ENCODE results near the gene EIF4EBP3.

EIF4EBP3 gene

DNA sequence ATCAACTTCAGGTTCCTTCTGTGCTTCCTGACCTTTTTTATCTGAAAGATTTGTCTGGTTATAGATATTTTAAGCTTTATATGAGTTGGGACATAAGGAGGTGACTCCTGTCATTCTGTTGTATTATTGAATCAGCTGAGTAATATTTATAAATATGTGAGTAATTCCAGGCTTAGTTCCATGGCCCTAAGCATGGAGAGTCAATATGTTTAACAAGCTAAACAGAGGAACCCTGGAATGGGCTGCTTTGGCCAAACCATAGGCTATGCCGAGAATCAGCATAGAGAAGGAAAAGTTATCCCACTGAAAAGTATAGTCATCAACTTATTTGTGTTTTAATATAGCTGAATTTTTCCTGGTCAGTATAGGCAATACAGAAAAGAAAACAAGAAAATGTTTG, 7.2 kb upstream of the EIF4EBP3 start:
- DNase-seq (ENCODE audit: extremely low read depth, low read depth), result no peak
- TF ChIP-seq, protein P1, sequence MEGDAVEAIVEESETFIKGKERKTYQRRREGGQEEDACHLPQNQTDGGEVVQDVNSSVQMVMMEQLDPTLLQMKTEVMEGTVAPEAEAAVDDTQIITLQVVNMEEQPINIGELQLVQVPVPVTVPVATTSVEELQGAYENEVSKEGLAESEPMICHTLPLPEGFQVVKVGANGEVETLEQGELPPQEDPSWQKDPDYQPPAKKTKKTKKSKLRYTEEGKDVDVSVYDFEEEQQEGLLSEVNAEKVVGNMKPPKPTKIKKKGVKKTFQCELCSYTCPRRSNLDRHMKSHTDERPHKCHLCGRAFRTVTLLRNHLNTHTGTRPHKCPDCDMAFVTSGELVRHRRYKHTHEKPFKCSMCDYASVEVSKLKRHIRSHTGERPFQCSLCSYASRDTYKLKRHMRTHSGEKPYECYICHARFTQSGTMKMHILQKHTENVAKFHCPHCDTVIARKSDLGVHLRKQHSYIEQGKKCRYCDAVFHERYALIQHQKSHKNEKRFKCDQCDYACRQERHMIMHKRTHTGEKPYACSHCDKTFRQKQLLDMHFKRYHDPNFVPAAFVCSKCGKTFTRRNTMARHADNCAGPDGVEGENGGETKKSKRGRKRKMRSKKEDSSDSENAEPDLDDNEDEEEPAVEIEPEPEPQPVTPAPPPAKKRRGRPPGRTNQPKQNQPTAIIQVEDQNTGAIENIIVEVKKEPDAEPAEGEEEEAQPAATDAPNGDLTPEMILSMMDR (IDR thresholded peaks at IDR 0.05; ENCODE audit: low read depth, low read length), result no peak

DNA sequence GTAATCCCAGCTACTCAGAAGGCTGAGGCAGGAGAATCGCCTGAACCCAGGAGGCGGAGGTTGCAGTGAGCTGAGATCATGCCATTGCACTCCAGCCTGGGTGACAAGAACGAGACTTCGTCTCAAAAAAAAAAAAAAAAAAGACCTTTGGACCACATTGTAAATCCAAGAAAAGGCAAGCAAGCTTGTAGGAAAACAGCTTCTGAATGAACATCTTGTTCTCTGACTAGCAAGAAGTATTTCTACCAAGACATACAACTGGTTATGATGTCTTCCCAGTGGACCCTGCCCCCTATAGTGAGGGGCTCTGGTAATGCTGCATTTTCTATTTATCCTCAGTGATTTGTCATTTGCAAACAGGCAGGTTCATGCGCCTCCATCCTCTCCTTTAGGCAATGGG, 4.5 kb upstream of the EIF4EBP3 start:
- no peak for DNase-seq (ENCODE audit: extremely low read depth, low read depth)
- TF ChIP-seq, protein P1 (IDR thresholded peaks at IDR 0.05; ENCODE audit: low read depth, low read length), result no peak

DNA sequence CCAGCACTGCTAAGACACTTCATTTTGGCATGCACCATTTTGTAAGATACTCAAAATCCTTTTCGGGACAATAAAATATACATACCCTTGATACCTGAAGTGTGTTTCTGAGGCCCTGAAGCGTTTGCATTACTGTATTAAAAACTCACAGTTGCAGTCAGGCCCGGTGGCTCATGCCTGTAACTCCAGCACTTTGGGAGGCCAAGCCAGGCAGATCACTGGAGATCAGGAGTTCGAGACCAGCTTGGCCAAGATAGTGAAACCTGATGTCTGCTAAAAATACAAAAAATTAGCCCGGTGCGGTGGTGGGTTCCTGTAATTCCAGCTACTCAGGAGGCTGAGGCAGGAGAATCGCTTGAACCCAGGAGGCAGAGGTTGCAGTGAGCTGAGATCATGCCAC, 2.5 kb upstream of the EIF4EBP3 start:
- no peak for DNase-seq (ENCODE audit: extremely low read depth, low read depth)
- TF ChIP-seq, protein P1 (IDR thresholded peaks at IDR 0.05; ENCODE audit: low read depth, low read length), result no peak

DNA sequence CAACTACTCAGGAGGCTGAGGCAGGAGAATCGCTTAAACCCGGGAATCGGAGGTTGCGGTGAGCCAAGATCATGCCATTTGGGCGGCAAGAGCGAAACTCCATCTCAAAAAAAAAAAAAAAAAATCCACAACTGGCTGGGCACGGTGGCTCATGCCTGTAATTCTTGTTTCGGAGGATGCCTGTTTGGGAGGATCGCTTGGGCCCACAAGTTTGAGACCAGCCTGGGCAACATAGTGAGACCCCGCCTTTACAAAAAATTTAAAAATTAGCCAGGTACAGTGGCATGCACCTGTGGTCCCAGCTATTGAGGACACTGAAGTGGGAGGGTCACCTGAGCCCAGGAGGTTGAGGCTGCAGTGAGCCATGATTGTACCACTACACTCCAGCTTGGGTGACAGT, 1.9 kb upstream of the EIF4EBP3 start:
- DNase-seq (ENCODE audit: extremely low read depth, low read depth), result no peak

DNA sequence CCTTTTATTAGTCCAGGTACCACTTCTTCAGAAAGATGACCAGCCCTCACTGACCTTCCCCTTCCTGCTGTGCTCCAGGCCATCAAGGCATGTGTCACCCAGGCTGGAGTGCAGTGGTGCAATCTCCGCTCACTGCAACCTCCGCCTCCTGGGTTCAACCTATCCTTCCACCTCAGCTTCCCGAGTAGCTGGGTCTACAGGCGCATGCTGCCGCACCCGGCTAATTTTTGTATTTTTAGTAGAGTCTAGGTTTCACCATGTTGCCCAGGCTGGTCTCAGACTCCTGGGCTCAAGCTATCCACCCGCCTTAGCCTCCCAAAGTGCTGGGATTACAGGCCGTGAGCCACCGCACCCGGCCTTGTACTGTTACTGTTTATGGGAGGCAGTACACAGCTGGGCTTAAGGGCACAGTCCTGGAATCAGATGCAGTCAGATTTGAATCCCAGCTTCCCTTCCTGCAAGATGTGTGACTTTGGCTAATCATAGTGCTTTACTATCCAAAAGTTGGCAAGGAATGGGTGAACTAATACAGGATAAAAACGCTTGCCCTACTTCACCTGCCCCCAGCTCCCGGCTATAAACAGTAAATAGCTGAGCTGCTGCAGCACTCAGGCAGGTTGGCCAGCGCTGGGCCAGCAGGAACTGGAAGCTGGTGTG, 483 bp upstream of the EIF4EBP3 start:
- no peak for DNase-seq (ENCODE audit: extremely low read depth, low read depth)
- TF ChIP-seq, protein P1 (IDR thresholded peaks at IDR 0.05; ENCODE audit: low read depth, low read length), result no peak

More for the DNA sequence above, 1.9 kb upstream of the EIF4EBP3 start:
- TF ChIP-seq, protein P1 (IDR thresholded peaks at IDR 0.05; ENCODE audit: low read depth, low read length), result no peak

DNA sequence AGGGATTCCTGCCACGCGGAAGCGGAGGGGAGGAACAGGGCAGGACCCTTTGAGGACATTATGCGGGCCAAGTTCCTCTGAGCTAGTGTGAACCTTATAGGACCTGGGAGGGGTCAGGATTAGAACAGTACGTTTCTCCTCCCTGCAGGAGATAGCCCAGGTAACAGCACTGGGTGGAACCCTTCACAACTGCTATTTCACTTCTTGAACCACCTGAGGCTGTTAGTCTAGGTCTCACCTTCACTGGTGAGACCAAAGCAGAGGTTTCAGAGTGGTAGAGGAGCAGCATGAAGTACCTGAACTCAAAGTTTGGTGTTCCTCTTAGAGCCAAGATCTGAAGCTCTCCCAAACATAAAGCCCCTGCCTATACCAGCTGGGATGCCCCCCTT, 832 bp downstream of the EIF4EBP3 start:
- TF ChIP-seq, protein P1 (IDR thresholded peaks at IDR 0.05; ENCODE audit: low read depth, low read length), result no peak
- no peak for DNase-seq (ENCODE audit: extremely low read depth, low read depth)

DNA sequence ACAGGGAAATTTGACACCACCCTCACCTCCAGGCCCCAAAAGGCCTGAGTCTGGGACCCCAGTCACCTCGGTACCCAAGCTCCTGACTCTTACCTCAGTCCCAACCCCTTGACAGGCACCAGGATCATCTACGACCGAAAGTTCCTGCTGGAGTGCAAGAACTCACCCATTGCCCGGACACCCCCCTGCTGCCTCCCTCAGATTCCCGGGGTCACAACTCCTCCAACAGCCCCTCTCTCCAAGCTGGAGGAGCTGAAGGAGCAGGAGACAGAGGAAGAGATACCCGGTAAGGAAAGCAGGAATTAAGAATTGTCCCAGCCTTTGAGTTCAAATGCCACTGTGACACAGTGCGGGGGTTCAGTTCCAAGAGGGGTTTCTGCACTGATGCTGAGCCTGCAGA, 1.3 kb downstream of the EIF4EBP3 start:
- no peak for DNase-seq (ENCODE audit: extremely low read depth, low read depth)
- TF ChIP-seq, protein P1 (IDR thresholded peaks at IDR 0.05; ENCODE audit: low read depth, low read length), result no peak
